Measurements from ENCODE around the gene INPP5J.
"Not testable (repeated sequence)": the region's sequence is repeated elsewhere in the genome, so short reads cannot be mapped to it uniquely, and the experiment has no call there.

Gene INPP5J, protein sequence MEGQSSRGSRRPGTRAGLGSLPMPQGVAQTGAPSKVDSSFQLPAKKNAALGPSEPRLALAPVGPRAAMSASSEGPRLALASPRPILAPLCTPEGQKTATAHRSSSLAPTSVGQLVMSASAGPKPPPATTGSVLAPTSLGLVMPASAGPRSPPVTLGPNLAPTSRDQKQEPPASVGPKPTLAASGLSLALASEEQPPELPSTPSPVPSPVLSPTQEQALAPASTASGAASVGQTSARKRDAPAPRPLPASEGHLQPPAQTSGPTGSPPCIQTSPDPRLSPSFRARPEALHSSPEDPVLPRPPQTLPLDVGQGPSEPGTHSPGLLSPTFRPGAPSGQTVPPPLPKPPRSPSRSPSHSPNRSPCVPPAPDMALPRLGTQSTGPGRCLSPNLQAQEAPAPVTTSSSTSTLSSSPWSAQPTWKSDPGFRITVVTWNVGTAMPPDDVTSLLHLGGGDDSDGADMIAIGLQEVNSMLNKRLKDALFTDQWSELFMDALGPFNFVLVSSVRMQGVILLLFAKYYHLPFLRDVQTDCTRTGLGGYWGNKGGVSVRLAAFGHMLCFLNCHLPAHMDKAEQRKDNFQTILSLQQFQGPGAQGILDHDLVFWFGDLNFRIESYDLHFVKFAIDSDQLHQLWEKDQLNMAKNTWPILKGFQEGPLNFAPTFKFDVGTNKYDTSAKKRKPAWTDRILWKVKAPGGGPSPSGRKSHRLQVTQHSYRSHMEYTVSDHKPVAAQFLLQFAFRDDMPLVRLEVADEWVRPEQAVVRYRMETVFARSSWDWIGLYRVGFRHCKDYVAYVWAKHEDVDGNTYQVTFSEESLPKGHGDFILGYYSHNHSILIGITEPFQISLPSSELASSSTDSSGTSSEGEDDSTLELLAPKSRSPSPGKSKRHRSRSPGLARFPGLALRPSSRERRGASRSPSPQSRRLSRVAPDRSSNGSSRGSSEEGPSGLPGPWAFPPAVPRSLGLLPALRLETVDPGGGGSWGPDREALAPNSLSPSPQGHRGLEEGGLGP

GRCh38 chr22:31122532-31123291, at the start of gene INPP5J:
INPP5J (plus strand) TSS chr22:31122966; CDS start chr22:31123015, 49 bp downstream.
- peak; percentile 27 for DNase-seq

DNA sequence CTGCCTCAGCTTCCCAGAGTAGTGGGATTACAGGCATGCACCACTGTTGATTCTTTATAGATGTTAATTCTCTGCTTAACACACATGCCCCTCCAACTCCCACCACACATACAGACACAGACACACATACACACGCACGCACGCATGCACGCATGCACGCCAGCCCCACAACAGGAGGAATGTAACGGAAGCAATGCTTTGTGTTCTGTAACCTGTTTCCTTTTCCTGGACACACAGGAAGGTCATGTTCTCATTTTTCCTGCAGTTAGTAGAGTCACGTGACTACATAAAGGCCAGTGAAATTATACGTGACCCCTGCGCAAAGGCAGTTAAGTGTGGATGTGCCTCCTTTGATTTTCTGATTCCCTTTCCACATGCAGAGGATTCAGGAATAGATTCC, 49.6 kb upstream of the INPP5J start:
- not testable (repeated sequence) for DNase-seq

GRCh38 chr22:31073545-31074145, 49.1 kb upstream of the INPP5J start:
- DNase-seq: not testable (repeated sequence)

DNA sequence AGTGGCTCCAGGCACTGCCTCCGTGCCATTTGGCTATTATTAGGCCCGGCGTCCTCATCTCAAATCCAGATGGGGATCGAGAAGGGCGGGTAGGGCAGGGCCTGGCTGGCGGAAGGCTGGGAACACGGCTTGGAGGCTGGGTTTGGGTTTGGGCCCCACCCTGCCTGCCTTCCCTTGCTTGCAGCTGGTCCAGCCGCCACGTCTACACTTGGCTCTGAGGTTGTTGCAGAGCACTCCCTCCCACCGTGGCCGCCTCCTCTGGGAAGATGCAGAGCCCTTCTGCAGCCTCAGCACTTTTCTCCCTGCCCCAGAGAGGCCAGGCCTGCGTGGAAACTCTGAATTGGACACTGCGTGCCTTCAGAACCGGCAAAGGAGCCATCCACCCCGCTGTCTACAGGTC, 46.8 kb upstream of the INPP5J start:
- no peak for DNase-seq

GRCh38 chr22:31077681-31078080, 45.1 kb upstream of the INPP5J start:
- no peak for DNase-seq

DNA sequence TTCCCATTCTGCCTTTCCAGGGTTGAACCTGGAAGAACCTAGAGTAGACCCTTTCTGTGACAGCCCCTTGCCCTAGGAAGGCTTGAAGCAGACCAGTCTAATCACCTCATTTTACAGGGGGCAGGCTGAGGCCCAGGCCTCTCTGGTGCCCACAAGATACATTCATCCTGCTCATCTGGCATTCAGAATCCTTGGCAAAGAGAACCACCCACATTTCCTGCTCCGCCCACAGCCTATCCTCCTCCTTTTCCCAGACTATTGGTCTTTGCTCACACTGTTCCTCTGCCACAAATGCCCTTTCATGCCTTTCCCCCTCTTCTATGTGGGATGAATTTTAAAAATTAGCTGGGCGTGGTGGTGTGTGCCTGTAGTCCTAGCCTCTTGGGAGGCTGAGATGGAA, 44.4 kb upstream of the INPP5J start:
- not testable (repeated sequence) for DNase-seq

- DNase-seq: no peak
Observed at GRCh38 chr22:31079095-31079642, 43.6 kb upstream of the INPP5J start.

DNA sequence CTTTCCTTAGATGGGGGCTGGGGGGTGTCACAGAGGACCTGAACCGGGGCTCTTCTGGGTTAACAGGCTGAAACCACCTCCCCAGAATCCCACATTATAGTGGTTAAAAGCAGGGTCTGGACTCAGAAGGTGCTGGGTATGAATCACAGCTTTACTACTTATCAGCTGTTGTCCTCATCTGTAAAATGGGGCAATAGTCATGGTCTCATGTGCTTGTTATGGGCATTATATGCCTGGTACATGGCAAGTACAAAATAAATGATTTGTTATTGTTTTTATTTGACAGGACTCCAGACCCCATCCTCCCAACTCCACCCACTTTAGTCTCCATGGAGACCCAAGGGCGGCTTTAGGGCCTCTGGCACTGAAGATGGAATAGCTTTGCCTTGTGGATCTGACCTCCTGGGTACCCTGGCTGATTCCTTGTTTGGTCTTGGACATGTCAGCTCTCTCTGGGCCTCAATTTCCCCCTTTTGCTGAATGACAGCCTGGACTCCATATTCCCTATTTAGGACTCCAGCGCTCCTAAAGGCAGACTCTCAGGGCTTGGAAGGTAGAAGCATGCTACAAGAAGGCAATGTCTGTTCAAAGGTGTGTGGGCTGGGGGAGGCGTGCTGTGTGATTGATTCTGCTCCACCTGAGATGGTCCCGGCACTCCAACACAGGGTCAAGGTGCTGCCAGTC, 42.5 kb upstream of the INPP5J start:
- no peak for DNase-seq

GRCh38 chr22:31080848-31081649, 41.7 kb upstream of the INPP5J start, which contains the start of gene SMTN:
SMTN (plus strand) TSS chr22:31081318; CDS start chr22:31083259, 1,941 bp downstream.
- DNase-seq: peak; percentile 69

DNA sequence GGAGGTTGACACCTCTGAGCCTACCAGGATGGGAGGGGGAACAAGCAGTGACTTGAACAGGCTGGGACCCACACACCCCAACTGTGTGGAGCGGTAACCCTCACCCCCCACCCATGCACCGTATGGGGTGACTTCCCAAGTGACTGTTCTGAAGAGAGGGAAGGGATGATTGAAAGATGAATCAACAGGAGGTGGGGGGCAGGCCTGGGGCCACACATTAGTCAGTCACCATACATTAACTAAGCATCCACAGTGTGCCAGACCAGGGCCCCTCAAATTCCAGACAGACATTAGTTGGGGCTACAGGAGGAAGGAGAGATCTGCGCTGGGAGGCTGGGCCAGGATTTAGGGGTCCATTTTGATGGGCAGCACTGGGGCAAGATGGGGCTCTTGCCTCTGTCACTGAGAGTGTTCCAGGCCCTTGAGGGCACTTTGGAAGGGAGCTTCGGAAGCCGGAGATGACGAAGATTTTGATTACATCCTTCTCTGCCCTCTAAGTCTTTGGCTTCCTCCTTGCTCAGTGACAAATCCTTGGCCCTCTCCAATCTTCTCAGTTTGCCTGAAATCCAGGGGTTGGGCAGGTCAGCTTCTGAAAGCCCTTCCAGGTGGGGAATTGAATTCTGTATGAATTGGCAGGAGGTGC, 40.7 kb upstream of the INPP5J start:
- no peak for DNase-seq

GRCh38 chr22:31082606-31083376, 40.0 kb upstream of the INPP5J start:
- DNase-seq: no peak

GRCh38 chr22:31083377-31083768, 39.4 kb upstream of the INPP5J start:
- DNase-seq: no peak

DNA sequence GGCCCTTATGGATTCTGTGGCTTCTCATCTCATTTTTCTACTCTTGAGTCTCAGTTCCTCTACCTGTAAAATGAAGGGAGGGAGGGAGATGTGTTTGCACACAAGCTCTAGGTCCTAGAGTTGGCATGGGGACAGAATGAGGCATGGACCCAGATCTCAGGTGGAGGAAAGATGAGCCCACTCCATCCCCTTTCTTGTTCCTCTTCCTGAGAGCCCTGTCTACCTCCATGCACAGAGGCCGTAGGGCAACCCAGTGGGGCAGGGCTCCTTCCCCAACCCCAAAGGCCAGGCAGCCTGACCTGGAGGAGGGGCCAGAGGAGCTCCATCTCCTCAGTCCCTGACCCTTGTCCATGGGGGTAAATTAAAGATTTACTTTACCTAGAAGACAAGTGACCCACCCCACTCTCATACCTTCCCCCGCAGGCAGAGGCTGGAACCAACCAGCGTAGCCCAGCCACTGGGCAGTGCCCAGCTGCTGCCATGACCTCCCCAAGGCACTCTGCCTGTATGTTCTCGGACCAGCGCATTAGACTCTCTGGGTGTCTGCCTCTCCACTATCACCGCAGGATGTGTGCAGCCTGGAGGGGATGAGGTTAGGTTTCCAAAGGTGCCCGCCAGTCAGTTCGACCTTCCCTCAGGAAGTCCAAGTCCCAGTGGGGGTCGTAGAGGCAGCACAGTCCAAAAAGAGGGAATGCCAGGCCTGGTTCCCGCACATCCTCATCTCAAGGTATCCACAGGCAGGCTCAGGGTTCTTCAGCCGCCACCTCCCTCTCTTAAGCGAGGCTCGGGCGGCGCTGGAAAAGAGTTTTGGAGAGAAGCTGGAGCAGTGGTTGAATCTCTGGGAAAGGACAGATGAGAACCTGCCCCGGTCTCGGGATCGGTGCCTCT, 38.6 kb upstream of the INPP5J start:
- no peak for DNase-seq

GRCh38 chr22:31084811-31085492, 37.8 kb upstream of the INPP5J start:
- DNase-seq: no peak

DNA sequence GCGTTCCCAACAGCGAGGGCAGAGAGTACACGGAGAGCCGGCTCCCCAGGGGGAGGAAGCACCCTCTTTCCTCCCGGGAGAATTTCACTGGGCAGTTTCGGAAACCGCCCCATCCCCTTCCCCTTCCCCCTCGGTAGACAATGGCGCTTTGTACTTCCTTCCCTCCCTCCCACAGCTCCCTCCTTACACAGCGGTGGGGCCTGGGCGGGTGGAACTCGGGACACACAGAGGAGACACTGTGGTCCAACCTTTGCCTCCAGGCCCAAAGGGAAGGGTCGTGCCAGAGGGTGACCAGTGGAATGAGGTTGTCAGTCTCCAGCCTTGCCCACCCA, 37.3 kb upstream of the INPP5J start:
- DNase-seq: no peak

DNA sequence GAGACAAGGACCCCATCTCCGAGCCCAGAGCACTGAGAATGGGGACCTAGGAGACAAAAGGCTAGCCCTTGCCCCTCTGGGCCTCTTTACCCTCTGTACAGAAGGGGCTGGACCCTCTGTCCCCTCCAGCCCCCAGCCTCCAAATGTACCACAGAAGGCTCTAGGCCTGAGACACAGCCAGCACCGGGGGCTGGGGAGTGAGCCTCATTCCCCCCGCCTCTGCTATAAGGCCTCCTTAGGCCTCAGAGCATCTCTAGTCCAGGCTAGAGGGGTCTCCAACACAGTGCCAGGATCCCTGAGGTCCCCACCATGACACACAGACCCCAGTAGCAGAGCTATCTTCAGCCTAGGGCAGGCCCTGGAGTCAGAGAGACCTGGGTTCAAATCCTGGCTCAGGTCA, 36.8 kb upstream of the INPP5J start:
- DNase-seq: no peak

DNA sequence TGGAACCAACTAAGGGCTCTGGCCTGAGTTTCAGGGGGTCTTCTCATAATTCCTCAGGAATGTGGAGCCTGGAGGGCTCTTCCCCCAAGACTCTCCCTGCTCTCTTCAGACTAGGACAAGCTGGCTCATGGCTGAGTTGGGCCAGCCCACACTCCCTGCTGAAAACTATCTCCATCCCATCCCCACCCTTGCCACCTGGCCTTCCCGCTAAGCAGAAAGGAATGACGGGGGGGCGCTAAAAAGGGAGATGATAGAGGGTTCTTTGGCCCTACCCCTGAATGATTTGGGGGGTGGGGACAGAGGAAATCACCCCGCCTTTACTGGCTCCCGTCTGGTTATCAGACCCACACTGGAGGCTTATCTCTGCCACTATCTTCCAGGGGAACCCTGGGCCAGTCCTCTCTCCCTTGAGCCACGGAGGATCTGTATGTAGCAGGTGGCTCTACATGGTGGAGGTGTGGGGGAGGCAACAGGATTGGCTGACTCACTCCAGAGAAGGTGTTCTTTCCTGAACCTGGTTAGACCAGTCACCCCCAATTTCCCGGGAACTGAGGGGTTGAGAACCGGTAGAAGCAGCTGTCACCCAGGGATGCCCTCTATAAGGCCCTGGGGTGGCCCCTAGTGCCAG, 35.9 kb upstream of the INPP5J start:
- no peak for DNase-seq

Measured in NCI-H446 treated with DMSO at 0.1 percent for 48 hours (cell line).